DOHH2 (cell line): Measurements from ENCODE around the gene HIF3A.

ENCODE experiments used
- H3F3A ChIP-seq: fragments of 200-600 bp; sonication (generic), shearing (Covaris generic); 2 replicates; pipeline ENCODE4 v1.6.0; 2016; ENCODE audit warnings: antibody characterized with exemption, mild to moderate bottlenecking; ENCODE audit not compliant: control insufficient read depth, insufficient read depth
- H3K27ac ChIP-seq: fragments of 200-600 bp; sonication (generic); 2 replicates; pipeline ENCODE4 v1.5.1; 2014; ENCODE audit warnings: low read depth, mild to moderate bottlenecking, low read length, moderate library complexity
- H3K27me3 ChIP-seq: fragments of 200-600 bp; sonication (generic); 2 replicates; pipeline ENCODE4 v1.6.1; 2014; ENCODE audit warnings: mild to moderate bottlenecking, low read length, mixed read lengths; ENCODE audit not compliant: control insufficient read depth
- H3K36me3 ChIP-seq: fragments of 200-600 bp; sonication (generic); 2 replicates; pipeline ENCODE4 v1.6.1; 2014; ENCODE audit warnings: mild to moderate bottlenecking, low read length, moderate library complexity, mixed read lengths; ENCODE audit not compliant: control insufficient read depth
- H3K4me1 ChIP-seq: fragments of 200-600 bp; sonication (generic); 2 replicates; pipeline ENCODE4 v1.6.1; 2014; ENCODE audit warnings: mild to moderate bottlenecking, low read length, mixed read lengths; ENCODE audit not compliant: control insufficient read depth
- H3K4me2 ChIP-seq: fragments of 200-600 bp; sonication (generic); 2 replicates; pipeline ENCODE4 v1.6.0; 2014; ENCODE audit warnings: mild to moderate bottlenecking, low read length, moderate library complexity
- H3K4me3 ChIP-seq: fragments of 200-600 bp; sonication (generic); 2 replicates; pipeline ENCODE4 v1.5.1; 2014; ENCODE audit warnings: mild to moderate bottlenecking, low read length, mixed read lengths
- H3K79me2 ChIP-seq: fragments of 200-600 bp; sonication (generic); 2 replicates; pipeline ENCODE4 v1.6.1; 2014; ENCODE audit warnings: mild to moderate bottlenecking, low read length, mixed read lengths; ENCODE audit not compliant: control insufficient read depth
- H3K9me2 ChIP-seq: fragments of 200-600 bp; sonication (generic); replicated peaks from 2 replicates; pipeline ENCODE4 v1.6.1; 2014; ENCODE audit warnings: mild to moderate bottlenecking, low read length, mixed read lengths; ENCODE audit not compliant: control insufficient read depth
- H3K9me3 ChIP-seq: fragments of 200-600 bp; sonication (generic); 2 replicates; pipeline ENCODE4 v1.6.1; 2014; ENCODE audit warnings: antibody characterized with exemption, low read length, mixed read lengths; ENCODE audit not compliant: control insufficient read depth, insufficient read depth
- H4K20me1 ChIP-seq: fragments of 200-600 bp; sonication (generic); 2 replicates; pipeline ENCODE4 v1.6.0; 2014; ENCODE audit warnings: low read depth, mild to moderate bottlenecking, antibody characterized with exemption, low read length, moderate library complexity; ENCODE audit not compliant: control insufficient read depth, insufficient read depth
- CTCF ChIP-seq: fragments of 200-600 bp; sonication (generic); IDR thresholded peaks from one replicate; pipeline ENCODE4 v1.5.1; 2014; ENCODE audit warnings: antibody characterized with exemption, mild to moderate bottlenecking, low read depth, low read length; ENCODE audit not compliant: poor library complexity, severe bottlenecking
- EZH2phosphoT487 ChIP-seq: fragments of 200-600 bp; sonication (generic); IDR thresholded peaks from 2 replicates; pipeline ENCODE4 v1.6.1; 2017; ENCODE audit warnings: borderline replicate concordance, mild to moderate bottlenecking, antibody characterized with exemption, low read length, moderate library complexity, mixed read lengths

HIF3A gene

DNA sequence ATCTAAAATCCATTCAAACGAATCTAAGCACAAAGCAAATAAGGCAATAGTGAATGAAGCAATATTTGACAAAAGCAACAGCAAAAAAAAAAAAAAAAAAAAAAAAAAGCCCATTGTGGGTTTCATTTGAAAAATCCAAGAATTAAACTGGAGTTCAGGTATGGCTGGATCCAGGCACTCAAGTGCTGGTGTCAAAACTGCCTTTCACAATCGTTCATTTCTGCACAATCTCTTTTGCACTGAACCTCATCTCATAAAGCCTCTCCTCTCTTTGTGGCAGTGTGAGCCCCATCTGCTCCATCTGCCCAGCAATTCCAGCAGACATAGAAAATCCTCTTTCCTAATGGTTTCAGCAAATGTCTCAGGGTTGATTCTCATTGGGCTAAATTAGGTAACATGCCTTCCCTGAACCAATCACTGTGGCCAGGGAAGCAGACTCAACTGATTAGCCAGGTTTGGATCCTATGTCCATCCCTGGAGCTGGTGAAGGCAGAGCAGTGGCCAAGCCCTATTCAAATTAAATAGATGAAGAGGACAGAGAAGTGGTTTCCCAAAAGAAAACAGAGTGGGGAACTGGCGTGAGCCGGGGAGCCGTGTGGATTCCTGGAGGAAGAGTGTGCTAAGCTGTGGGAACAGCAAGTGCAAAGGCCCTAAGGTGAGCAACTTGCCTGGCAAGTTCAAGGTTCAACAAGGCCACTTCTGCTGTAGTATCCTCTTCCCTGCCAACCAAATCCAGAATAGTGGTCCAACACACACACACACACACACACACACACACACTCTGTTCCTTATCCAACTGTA, 1.2 kb upstream of the HIF3A start:
- Histone ChIP-seq H3K79me2 (no peaks in the 10 kb centered on the region), H3K9me2 (no peaks in the 10 kb centered on the region), H3K27ac (no peak overlapping the region), H3F3A (no peaks in the 10 kb centered on the region), H3K27me3 (peaks cover 3% of the 10 kb centered on the region; the same call in 1 of the 2 replicates), H3K4me1 (peaks cover 7% of the 10 kb centered on the region; the same call in 1 of the 2 replicates), H3K4me3 (no peak overlapping the region), H3K36me3 (no peaks in the 10 kb centered on the region), H4K20me1 (no peaks in the 10 kb centered on the region), H3K4me2 (no peak overlapping the region), H3K9me3 (no peaks in the 10 kb centered on the region)
- TF ChIP-seq EZH2phosphoT487 (no peak), CTCF (no peak)

GRCh38 chr19:46296202-46296480, 701 bp upstream of the HIF3A start:
- H3K4me2 ChIP-seq, result no peak overlapping the region
- H3K36me3 ChIP-seq, result no peaks in the 10 kb centered on the region
- H3K4me3 ChIP-seq, result no peak overlapping the region
- TF ChIP-seq EZH2phosphoT487 (no peak), CTCF (no peak)
- no peaks in the 10 kb centered on the region for H3F3A ChIP-seq
- H3K27me3 ChIP-seq, result peaks cover 3% of the 10 kb centered on the region; the same call in 1 of the 2 replicates
- no peaks in the 10 kb centered on the region for H4K20me1 ChIP-seq
- no peaks in the 10 kb centered on the region for H3K79me2 ChIP-seq
- H3K9me3 ChIP-seq, result no peaks in the 10 kb centered on the region
- H3K27ac ChIP-seq, result no peak overlapping the region
- H3K4me1 ChIP-seq, result peaks cover 7% of the 10 kb centered on the region; the same call in 1 of the 2 replicates
- no peaks in the 10 kb centered on the region for H3K9me2 ChIP-seq

- Histone ChIP-seq H3K9me2 (no peaks in the 10 kb centered on the region), H4K20me1 (no peaks in the 10 kb centered on the region), H3K27me3 (peaks cover 3% of the 10 kb centered on the region; the same call in 1 of the 2 replicates), H3K9me3 (no peaks in the 10 kb centered on the region), H3K4me2 (no peak overlapping the region), H3K4me1 (peaks cover 7% of the 10 kb centered on the region; the same call in 1 of the 2 replicates), H3K36me3 (no peaks in the 10 kb centered on the region), H3K27ac (no peak overlapping the region), H3K79me2 (no peaks in the 10 kb centered on the region), H3F3A (no peaks in the 10 kb centered on the region), H3K4me3 (no peak overlapping the region)
- TF ChIP-seq EZH2phosphoT487 (no peak), CTCF (peak; percentile 19)
Measured at GRCh38 chr19:46297700-46298478, 1.0 kb downstream of the HIF3A start.
